WTC11 (cell line): ENCODE data around the gene TTC38. TPM values are rescaled to one million over a fixed set of nuclear protein-coding genes. Genes with fewer than 3 reads are reported as not detected.

Experiments used
- ATAC-seq: fragments of 200-7000 bp; cut with Tn5 transposase; 2 replicates; pipeline ENCODE4 v1.10.0; 2021; ENCODE audit warnings: mild to moderate bottlenecking, moderate library complexity
- CTCF ChIA-PET: fragments of 300-600 bp; sonication (Branson Sonifier 250); formaldehyde crosslinking; loops from one replicate; lab custom pipeline; 2021; ENCODE audit warnings: antibody characterized with exemption; lab: Charles Lee
- POLR2A ChIA-PET: fragments of 350-600 bp; sonication (Branson Sonifier 250); formaldehyde crosslinking; loops from one replicate; lab custom pipeline; 2021; ENCODE audit warnings: antibody characterized with exemption; lab: Charles Lee
- DNase-seq: peaks from one replicate; pipeline ENCODE4 v3.0.0; 2021; ENCODE audit warnings: low spot score
- H3K27ac Mint-ChIP-seq: 2 replicates; pipeline ENCODE4 v1.8.0; 2021; ENCODE audit warnings: mixed read lengths
- H3K27me3 Mint-ChIP-seq: 2 replicates; pipeline ENCODE4 v1.8.0; 2021; ENCODE audit warnings: low read depth, mild to moderate bottlenecking, moderate library complexity, mixed read lengths
- H3K36me3 Mint-ChIP-seq: 2 replicates; pipeline ENCODE4 v1.8.0; 2021; ENCODE audit warnings: mixed read lengths
- H3K4me1 Mint-ChIP-seq: 2 replicates; pipeline ENCODE4 v1.8.0; 2022; ENCODE audit warnings: mixed read lengths
- H3K4me3 Mint-ChIP-seq: 2 replicates; pipeline ENCODE4 v1.8.0; 2021; ENCODE audit warnings: mild to moderate bottlenecking, moderate library complexity, mixed read lengths
- H3K9me3 Mint-ChIP-seq: 2 replicates; pipeline ENCODE4 v1.8.0; 2021; ENCODE audit warnings: mixed read lengths
- AFF4 ChIP-seq: sonication (generic); formaldehyde crosslinking; IDR thresholded peaks from 2 replicates; pipeline ENCODE4 v1.8.1; 2023; ENCODE audit warnings: mild to moderate bottlenecking, missing genetic modification reagents, borderline replicate concordance
- CREM ChIP-seq: sonication (generic); formaldehyde crosslinking; IDR thresholded peaks from 2 replicates; pipeline ENCODE4 v1.8.1; 2022; ENCODE audit warnings: mild to moderate bottlenecking, missing genetic modification reagents, moderate library complexity
- ELF4 ChIP-seq: sonication (generic); formaldehyde crosslinking; IDR thresholded peaks from 2 replicates; pipeline ENCODE4 v1.8.1; 2022; ENCODE audit warnings: low read depth, mild to moderate bottlenecking, moderate library complexity, missing genetic modification reagents
- ETV6 ChIP-seq: sonication (generic); formaldehyde crosslinking; IDR thresholded peaks from 2 replicates; pipeline ENCODE4 v1.8.1; 2022; ENCODE audit warnings: mild to moderate bottlenecking, missing genetic modification reagents
- GRHL2 ChIP-seq: fragments of 250-450 bp; sonication (Bioruptor Pico); IDR thresholded peaks from 2 replicates; pipeline ENCODE4 v1.8.0; 2022; ENCODE audit warnings: mild to moderate bottlenecking, moderate library complexity; ENCODE audit not compliant: insufficient replicate concordance, severe bottlenecking
- HMGA2 ChIP-seq: fragments of 250-450 bp; sonication (Bioruptor Pico); IDR thresholded peaks from 2 replicates; pipeline ENCODE4 v1.4.0; 2021; ENCODE audit warnings: mild to moderate bottlenecking, moderate library complexity
- JAZF1 ChIP-seq: fragments of 250-450 bp; sonication (Bioruptor Pico); IDR thresholded peaks from 2 replicates; pipeline ENCODE4 v1.9.0; 2021; ENCODE audit warnings: moderate library complexity, mild to moderate bottlenecking, inconsistent platforms
- MYBL2 ChIP-seq: sonication (generic); formaldehyde crosslinking; IDR thresholded peaks from 2 replicates; pipeline ENCODE4 v1.8.1; 2023; ENCODE audit warnings: mild to moderate bottlenecking, moderate library complexity, missing genetic modification reagents
- NFATC4 ChIP-seq: fragments of 250-450 bp; sonication (Bioruptor Pico); IDR thresholded peaks from 2 replicates; pipeline ENCODE4 v1.9.0; 2021; ENCODE audit warnings: mild to moderate bottlenecking
- NR1H2 ChIP-seq: sonication (generic); formaldehyde crosslinking; IDR thresholded peaks from 2 replicates; pipeline ENCODE4 v1.9.0; 2021; ENCODE audit warnings: mild to moderate bottlenecking, moderate library complexity, missing genetic modification reagents
- NR2C2 ChIP-seq: sonication (generic); formaldehyde crosslinking; IDR thresholded peaks from 2 replicates; pipeline ENCODE4 v1.8.0; 2022; ENCODE audit warnings: mild to moderate bottlenecking, missing genetic modification reagents
- RORB ChIP-seq: fragments of 250-450 bp; sonication (Bioruptor Pico); IDR thresholded peaks from 2 replicates; pipeline ENCODE4 v1.9.0; 2021; ENCODE audit warnings: mild to moderate bottlenecking
- TEAD4 ChIP-seq: sonication (generic); formaldehyde crosslinking; IDR thresholded peaks from 2 replicates; pipeline ENCODE4 v1.8.0; 2022; ENCODE audit warnings: mild to moderate bottlenecking, missing genetic modification reagents
- USF2 ChIP-seq: sonication (generic); formaldehyde crosslinking; IDR thresholded peaks from 2 replicates; pipeline ENCODE4 v1.8.1; 2023; ENCODE audit warnings: mild to moderate bottlenecking, missing genetic modification reagents, moderate library complexity
- ZMAT4 ChIP-seq: fragments of 250-450 bp; sonication (Bioruptor Pico); IDR thresholded peaks from 2 replicates; pipeline ENCODE4 v1.9.0; 2021; ENCODE audit warnings: mild to moderate bottlenecking
- ZNF416 ChIP-seq: fragments of 250-450 bp; sonication (Bioruptor Pico); IDR thresholded peaks from 2 replicates; pipeline ENCODE4 v1.9.0; 2021; ENCODE audit warnings: mild to moderate bottlenecking, inconsistent platforms
- total RNA-seq: library from RNA; stranded (reverse); gene quantifications from 3 replicates; pipeline ENCODE4 v1.2.3, GENCODE V29; 2021
- TF ChIP-seq, protein P1 (sequence below): sonication (generic); formaldehyde crosslinking; IDR thresholded peaks from 2 replicates; pipeline ENCODE4 v1.8.1; 2023; ENCODE audit warnings: mild to moderate bottlenecking, missing genetic modification reagents, moderate library complexity
- TF ChIP-seq, protein P2 (sequence below): sonication (generic); formaldehyde crosslinking; IDR thresholded peaks from 2 replicates; pipeline ENCODE4 v1.8.0; 2022; ENCODE audit warnings: mild to moderate bottlenecking, missing genetic modification reagents
- TF ChIP-seq, protein P3 (sequence below): fragments of 200-600 bp; IDR thresholded peaks from 2 replicates; pipeline ENCODE4 v1.8.0; 2022; ENCODE audit warnings: antibody characterized with exemption
- TF ChIP-seq, protein P4 (sequence below): sonication (generic); formaldehyde crosslinking; IDR thresholded peaks from 2 replicates; pipeline ENCODE4 v1.8.1; 2022; ENCODE audit warnings: missing genetic modification reagents, borderline replicate concordance
- TF ChIP-seq, protein P5 (sequence below): fragments of 250-450 bp; sonication (Bioruptor Pico); IDR thresholded peaks from 2 replicates; pipeline ENCODE4 v1.9.0; 2021; ENCODE audit warnings: mild to moderate bottlenecking, borderline replicate concordance

Gene TTC38
- total RNA-seq, 1 experiment from 2014 or later: 20.7 TPM

GRCh38 chr22:46293577-46294260, 25.9 kb downstream of the TTC38 start:
- TF ChIP-seq, protein P1, sequence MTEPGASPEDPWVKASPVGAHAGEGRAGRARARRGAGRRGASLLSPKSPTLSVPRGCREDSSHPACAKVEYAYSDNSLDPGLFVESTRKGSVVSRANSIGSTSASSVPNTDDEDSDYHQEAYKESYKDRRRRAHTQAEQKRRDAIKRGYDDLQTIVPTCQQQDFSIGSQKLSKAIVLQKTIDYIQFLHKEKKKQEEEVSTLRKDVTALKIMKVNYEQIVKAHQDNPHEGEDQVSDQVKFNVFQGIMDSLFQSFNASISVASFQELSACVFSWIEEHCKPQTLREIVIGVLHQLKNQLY (CRISPR knock-in tag): no peak
- TF ChIP-seq RORB (CRISPR knock-in tag) (no peak), ZNF416 (CRISPR knock-in tag) (no peak), GRHL2 (CRISPR knock-in tag) (no peak), ETV6 (CRISPR knock-in tag) (no peak), HMGA2 (no peak)
- TF ChIP-seq, protein P2, sequence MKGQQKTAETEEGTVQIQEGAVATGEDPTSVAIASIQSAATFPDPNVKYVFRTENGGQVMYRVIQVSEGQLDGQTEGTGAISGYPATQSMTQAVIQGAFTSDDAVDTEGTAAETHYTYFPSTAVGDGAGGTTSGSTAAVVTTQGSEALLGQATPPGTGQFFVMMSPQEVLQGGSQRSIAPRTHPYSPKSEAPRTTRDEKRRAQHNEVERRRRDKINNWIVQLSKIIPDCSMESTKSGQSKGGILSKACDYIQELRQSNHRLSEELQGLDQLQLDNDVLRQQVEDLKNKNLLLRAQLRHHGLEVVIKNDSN (CRISPR knock-in tag): no peak
- TF ChIP-seq, protein P3, sequence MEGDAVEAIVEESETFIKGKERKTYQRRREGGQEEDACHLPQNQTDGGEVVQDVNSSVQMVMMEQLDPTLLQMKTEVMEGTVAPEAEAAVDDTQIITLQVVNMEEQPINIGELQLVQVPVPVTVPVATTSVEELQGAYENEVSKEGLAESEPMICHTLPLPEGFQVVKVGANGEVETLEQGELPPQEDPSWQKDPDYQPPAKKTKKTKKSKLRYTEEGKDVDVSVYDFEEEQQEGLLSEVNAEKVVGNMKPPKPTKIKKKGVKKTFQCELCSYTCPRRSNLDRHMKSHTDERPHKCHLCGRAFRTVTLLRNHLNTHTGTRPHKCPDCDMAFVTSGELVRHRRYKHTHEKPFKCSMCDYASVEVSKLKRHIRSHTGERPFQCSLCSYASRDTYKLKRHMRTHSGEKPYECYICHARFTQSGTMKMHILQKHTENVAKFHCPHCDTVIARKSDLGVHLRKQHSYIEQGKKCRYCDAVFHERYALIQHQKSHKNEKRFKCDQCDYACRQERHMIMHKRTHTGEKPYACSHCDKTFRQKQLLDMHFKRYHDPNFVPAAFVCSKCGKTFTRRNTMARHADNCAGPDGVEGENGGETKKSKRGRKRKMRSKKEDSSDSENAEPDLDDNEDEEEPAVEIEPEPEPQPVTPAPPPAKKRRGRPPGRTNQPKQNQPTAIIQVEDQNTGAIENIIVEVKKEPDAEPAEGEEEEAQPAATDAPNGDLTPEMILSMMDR: no peak
- no peak overlapping the region for H3K27ac Mint-ChIP-seq
- CTCF ChIA-PET: no interaction called here
- ATAC-seq (no peak), DNase-seq (no peak)
- H3K4me3 Mint-ChIP-seq: no peak overlapping the region
- H3K4me1 Mint-ChIP-seq: peaks cover 19% of the 10 kb centered on the region
- H3K36me3 Mint-ChIP-seq: peaks cover 13% of the 10 kb centered on the region
- H3K9me3 Mint-ChIP-seq: no peaks in the 10 kb centered on the region
- H3K27me3 Mint-ChIP-seq: no peaks in the 10 kb centered on the region; the same call in 1 of the 2 replicates
- POLR2A ChIA-PET: no interaction called here

DNA sequence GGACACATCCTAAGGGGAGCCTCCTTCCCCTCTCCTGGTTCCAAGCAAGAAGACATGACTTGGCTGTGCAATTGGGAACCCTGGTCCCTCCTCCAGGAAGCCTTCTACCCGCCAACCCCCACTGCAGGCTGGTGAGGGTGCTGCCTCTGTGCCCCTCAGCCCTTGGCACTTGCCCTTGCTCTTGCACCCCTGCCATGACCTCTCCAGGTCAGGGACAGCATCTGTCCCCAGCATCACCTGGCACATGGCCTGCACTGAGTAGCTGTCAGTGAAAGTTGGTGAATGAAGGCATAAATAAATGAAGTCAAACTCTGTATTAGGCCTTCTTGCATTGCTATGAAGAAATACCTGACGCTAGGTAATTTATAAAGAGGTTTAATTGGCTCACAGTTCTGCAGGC, 27.0 kb downstream of the TTC38 start:
- peaks cover 23% of the 10 kb centered on the region for H3K36me3 Mint-ChIP-seq
- DNase-seq (no peak), ATAC-seq (no peak)
- H3K4me3 Mint-ChIP-seq: peak overlapping the region; percentile 78
- peaks cover 27% of the 10 kb centered on the region for H3K4me1 Mint-ChIP-seq
- ChIA-PET CTCF (no interaction called here), POLR2A (no interaction called here)
- no peaks in the 10 kb centered on the region; the same call in 1 of the 2 replicates for H3K27me3 Mint-ChIP-seq
- H3K9me3 Mint-ChIP-seq: no peaks in the 10 kb centered on the region
- no peak overlapping the region for H3K27ac Mint-ChIP-seq
- TF ChIP-seq NR2C2 (CRISPR knock-in tag) (no peak), AFF4 (no peak), USF2 (CRISPR knock-in tag) (no peak), NFATC4 (no peak), MYBL2 (CRISPR knock-in tag) (no peak), ZMAT4 (CRISPR knock-in tag) (no peak), ELF4 (no peak), NR1H2 (CRISPR knock-in tag) (no peak), JAZF1 (CRISPR knock-in tag) (no peak), TEAD4 (CRISPR knock-in tag) (no peak), CREM (CRISPR knock-in tag) (no peak)
- TF ChIP-seq, protein P4, sequence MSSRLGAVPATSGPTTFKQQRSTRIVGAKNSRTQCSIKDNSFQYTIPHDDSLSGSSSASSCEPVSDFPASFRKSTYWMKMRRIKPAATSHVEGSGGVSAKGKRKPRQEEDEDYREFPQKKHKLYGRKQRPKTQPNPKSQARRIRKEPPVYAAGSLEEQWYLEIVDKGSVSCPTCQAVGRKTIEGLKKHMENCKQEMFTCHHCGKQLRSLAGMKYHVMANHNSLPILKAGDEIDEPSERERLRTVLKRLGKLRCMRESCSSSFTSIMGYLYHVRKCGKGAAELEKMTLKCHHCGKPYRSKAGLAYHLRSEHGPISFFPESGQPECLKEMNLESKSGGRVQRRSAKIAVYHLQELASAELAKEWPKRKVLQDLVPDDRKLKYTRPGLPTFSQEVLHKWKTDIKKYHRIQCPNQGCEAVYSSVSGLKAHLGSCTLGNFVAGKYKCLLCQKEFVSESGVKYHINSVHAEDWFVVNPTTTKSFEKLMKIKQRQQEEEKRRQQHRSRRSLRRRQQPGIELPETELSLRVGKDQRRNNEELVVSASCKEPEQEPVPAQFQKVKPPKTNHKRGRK (CRISPR knock-in tag): no peak
- TF ChIP-seq, protein P5, sequence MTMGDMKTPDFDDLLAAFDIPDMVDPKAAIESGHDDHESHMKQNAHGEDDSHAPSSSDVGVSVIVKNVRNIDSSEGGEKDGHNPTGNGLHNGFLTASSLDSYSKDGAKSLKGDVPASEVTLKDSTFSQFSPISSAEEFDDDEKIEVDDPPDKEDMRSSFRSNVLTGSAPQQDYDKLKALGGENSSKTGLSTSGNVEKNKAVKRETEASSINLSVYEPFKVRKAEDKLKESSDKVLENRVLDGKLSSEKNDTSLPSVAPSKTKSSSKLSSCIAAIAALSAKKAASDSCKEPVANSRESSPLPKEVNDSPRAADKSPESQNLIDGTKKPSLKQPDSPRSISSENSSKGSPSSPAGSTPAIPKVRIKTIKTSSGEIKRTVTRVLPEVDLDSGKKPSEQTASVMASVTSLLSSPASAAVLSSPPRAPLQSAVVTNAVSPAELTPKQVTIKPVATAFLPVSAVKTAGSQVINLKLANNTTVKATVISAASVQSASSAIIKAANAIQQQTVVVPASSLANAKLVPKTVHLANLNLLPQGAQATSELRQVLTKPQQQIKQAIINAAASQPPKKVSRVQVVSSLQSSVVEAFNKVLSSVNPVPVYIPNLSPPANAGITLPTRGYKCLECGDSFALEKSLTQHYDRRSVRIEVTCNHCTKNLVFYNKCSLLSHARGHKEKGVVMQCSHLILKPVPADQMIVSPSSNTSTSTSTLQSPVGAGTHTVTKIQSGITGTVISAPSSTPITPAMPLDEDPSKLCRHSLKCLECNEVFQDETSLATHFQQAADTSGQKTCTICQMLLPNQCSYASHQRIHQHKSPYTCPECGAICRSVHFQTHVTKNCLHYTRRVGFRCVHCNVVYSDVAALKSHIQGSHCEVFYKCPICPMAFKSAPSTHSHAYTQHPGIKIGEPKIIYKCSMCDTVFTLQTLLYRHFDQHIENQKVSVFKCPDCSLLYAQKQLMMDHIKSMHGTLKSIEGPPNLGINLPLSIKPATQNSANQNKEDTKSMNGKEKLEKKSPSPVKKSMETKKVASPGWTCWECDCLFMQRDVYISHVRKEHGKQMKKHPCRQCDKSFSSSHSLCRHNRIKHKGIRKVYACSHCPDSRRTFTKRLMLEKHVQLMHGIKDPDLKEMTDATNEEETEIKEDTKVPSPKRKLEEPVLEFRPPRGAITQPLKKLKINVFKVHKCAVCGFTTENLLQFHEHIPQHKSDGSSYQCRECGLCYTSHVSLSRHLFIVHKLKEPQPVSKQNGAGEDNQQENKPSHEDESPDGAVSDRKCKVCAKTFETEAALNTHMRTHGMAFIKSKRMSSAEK (CRISPR knock-in tag): no peak
